ENCODE results near the gene CD300LF. TPM values are rescaled to one million over a fixed set of nuclear protein-coding genes. Genes with fewer than 3 reads are reported as not detected.
A peak's percentile ranks its signal among the peaks of the same experiment; 100 is the strongest.

Gene CD300LF
- total and polyA plus RNA-seq, 2 experiments from 2014 or later = 0.44 TPM; not detected in 1

GRCh38 chr17:74677558-74678466 lies 34.9 kb downstream of the CD300LF start:
- peak overlapping the region; percentile 8 for H3K4me2 ChIP-seq
- peaks cover 18% of the 10 kb centered on the region for H3K27me3 ChIP-seq
- no peak overlapping the region for H2AFZ ChIP-seq
- no peaks in the 10 kb centered on the region for H3K36me3 ChIP-seq (replicated peaks; ENCODE audit: insufficient read depth, low read depth)
- TF ChIP-seq EZH2 (IDR thresholded peaks at IDR 0.05; ENCODE audit: borderline replicate concordance) (no peak), CTCF (IDR thresholded peaks at IDR 0.05; ENCODE audit: poor library complexity) (no peak), EZH2phosphoT487 (IDR thresholded peaks at IDR 0.05; ENCODE audit: low read depth, severe bottlenecking, unreplicated experiment) (no peak)
- no peaks in the 10 kb centered on the region for H4K20me1 ChIP-seq (ENCODE audit: insufficient read depth, poor library complexity, severe bottlenecking)
- H3K9me3 ChIP-seq (ENCODE audit: low read depth) = no peaks in the 10 kb centered on the region
- H3K4me3 ChIP-seq = no peak overlapping the region
- H3K79me2 ChIP-seq = no peaks in the 10 kb centered on the region
- peak; percentile 70 for DNase-seq (ENCODE audit: low spot score)
- 20% methylated on average over 9 of the region's 9 CpGs for WGBS (ENCODE audit: low lambda C conversion rate, missing lambda C conversion rate)
- peaks cover 4% of the 10 kb centered on the region for H3K4me1 ChIP-seq (ENCODE audit: insufficient read depth)
- peak overlapping the region; percentile 47 for H3K27ac ChIP-seq
- H3K9me2 ChIP-seq (replicated peaks; ENCODE audit: insufficient read depth) = no peaks in the 10 kb centered on the region

- WGBS (ENCODE audit: low lambda C conversion rate, missing lambda C conversion rate) = 13% methylated on average over 57 of the region's 57 CpGs
- peak overlapping the region; percentile 59 for H3K4me2 ChIP-seq
Observed at GRCh38 chr17:74671031-74671771, 41.5 kb downstream of the CD300LF start.

GRCh38 chr17:74670329-74670728 lies 42.4 kb downstream of the CD300LF start:
- no peak for TF ChIP-seq CTCF (IDR thresholded peaks at IDR 0.05; ENCODE audit: poor library complexity)
- no peak for TF ChIP-seq EZH2 (IDR thresholded peaks at IDR 0.05; ENCODE audit: borderline replicate concordance)
- no peak for TF ChIP-seq EZH2phosphoT487 (IDR thresholded peaks at IDR 0.05; ENCODE audit: low read depth, severe bottlenecking, unreplicated experiment)
- no peak overlapping the region for H2AFZ ChIP-seq
- 70% methylated on average over 6 of the region's 6 CpGs for WGBS (ENCODE audit: low lambda C conversion rate, missing lambda C conversion rate)
- H3K27ac ChIP-seq = no peak overlapping the region
- H4K20me1 ChIP-seq (ENCODE audit: insufficient read depth, poor library complexity, severe bottlenecking) = no peaks in the 10 kb centered on the region
- H3K9me2 ChIP-seq (replicated peaks; ENCODE audit: insufficient read depth) = no peaks in the 10 kb centered on the region
- peaks cover 65% of the 10 kb centered on the region for H3K27me3 ChIP-seq
- H3K4me3 ChIP-seq = no peak overlapping the region
- H3K4me1 ChIP-seq (ENCODE audit: insufficient read depth) = peaks cover 2% of the 10 kb centered on the region
- no peaks in the 10 kb centered on the region for H3K79me2 ChIP-seq
- DNase-seq (ENCODE audit: low spot score) = no peak
- H3K36me3 ChIP-seq (replicated peaks; ENCODE audit: insufficient read depth, low read depth) = no peaks in the 10 kb centered on the region
- H3K4me2 ChIP-seq = no peak overlapping the region
- H3K9me3 ChIP-seq (ENCODE audit: low read depth) = no peaks in the 10 kb centered on the region

More at GRCh38 chr17:74671031-74671771, 41.5 kb downstream of the CD300LF start:
- H3K9me3 ChIP-seq (ENCODE audit: low read depth) = no peaks in the 10 kb centered on the region
- peaks cover 65% of the 10 kb centered on the region for H3K27me3 ChIP-seq
- no peak for TF ChIP-seq EZH2 (IDR thresholded peaks at IDR 0.05; ENCODE audit: borderline replicate concordance)
- no peak for TF ChIP-seq CTCF (IDR thresholded peaks at IDR 0.05; ENCODE audit: poor library complexity)
- TF ChIP-seq EZH2phosphoT487 (IDR thresholded peaks at IDR 0.05; ENCODE audit: low read depth, severe bottlenecking, unreplicated experiment) = no peak
- H3K79me2 ChIP-seq = no peaks in the 10 kb centered on the region
- H4K20me1 ChIP-seq (ENCODE audit: insufficient read depth, poor library complexity, severe bottlenecking) = no peaks in the 10 kb centered on the region
- no peak overlapping the region for H3K27ac ChIP-seq
- H2AFZ ChIP-seq = no peak overlapping the region
- no peak overlapping the region for H3K4me3 ChIP-seq
- no peaks in the 10 kb centered on the region for H3K9me2 ChIP-seq (replicated peaks; ENCODE audit: insufficient read depth)
- no peaks in the 10 kb centered on the region for H3K36me3 ChIP-seq (replicated peaks; ENCODE audit: insufficient read depth, low read depth)
- DNase-seq (ENCODE audit: low spot score) = peak; percentile 95
- peaks cover 2% of the 10 kb centered on the region for H3K4me1 ChIP-seq (ENCODE audit: insufficient read depth)

Data from hepatocyte (in vitro differentiated cells).